Thyroid gland (tissue), 4 donors: ENCODE measurements around the gene MPI. TPM values are rescaled to one million over a fixed set of nuclear protein-coding genes. Genes with fewer than 3 reads are reported as not detected.

Source experiments
- DNase-seq, 2 donors: peaks; one replicate each; pipeline ENCODE4 v3.0.0-alpha.2; 2019
- H3K27ac ChIP-seq, 3 donors: fragments of 200-600 bp; sonication (generic); 1 replicate in 2 of 3; 2 replicates in 1 of 3; pipeline ENCODE4 v1.5.1; 2016 to 2019; ENCODE audit warnings: mild to moderate bottlenecking in 1 of 3, moderate library complexity in 1 of 3
- H3K27me3 ChIP-seq: fragments of 200-600 bp; sonication (generic); one replicate; pipeline ENCODE4 v1.5.1; 2019
- H3K36me3 ChIP-seq, 2 donors: fragments of 200-600 bp; sonication (generic); one replicate each; pipeline ENCODE4 v1.5.1; 2016 to 2019
- H3K4me1 ChIP-seq, 2 donors: fragments of 200-600 bp; sonication (generic); one replicate each; pipeline ENCODE4 v1.5.1; 2017 to 2019
- H3K4me3 ChIP-seq, 3 donors: fragments of 200-600 bp; sonication (generic); replicated peaks in 1 of 3; 1 replicate in 2 of 3; 2 replicates in 1 of 3; pipeline ENCODE4 v1.5.1; 2016; ENCODE audit warnings: mild to moderate bottlenecking in 1 of 3
- H3K9me3 ChIP-seq: fragments of 200-600 bp; sonication (generic); one replicate; pipeline ENCODE4 v1.5.1; 2017
- POLR2A ChIP-seq, 2 donors: fragments of 450-650 bp; IDR thresholded peaks; one replicate each; pipeline ENCODE4 v1.6.1; 2017; ENCODE audit warnings: antibody characterized with exemption in 2 of 2, mild to moderate bottlenecking in 2 of 2, moderate library complexity in 1 of 2
- WGBS, 2 donors: methylation state at CpG; one replicate each; pipeline ENCODE4 v1.1.5; 2017; 5-methylcytosine and 5-hydroxymethylcytosine counted together
- intact Hi-C: fragments of 100-400 bp; cut with DNase I; formaldehyde crosslinking; loops from one replicate; pipeline ENCODE4 v1.15.1; 2023
- microRNA-seq: library from miRNA; unstranded; fragments of <30 nt; microRNA quantifications from one replicate; pipeline ENCODE4, GENCODE V29; 2016
- small RNA-seq: library from RNA; depleted of rRNA; stranded (forward); fragments of <200 nt; gene quantifications from one replicate; pipeline ENCODE3, GENCODE V24; 2016
- total RNA-seq, 4 donors: library from RNA; depleted of rRNA; stranded (reverse); fragments of >200 nt; gene quantifications; one replicate each; pipeline ENCODE4 v1.2.3, GENCODE V29; 2016
- TF ChIP-seq, protein P1 (sequence below), 6 experiments: fragments of 200-600 bp in 3 of 6; fragments of 450-650 bp in 3 of 6; sonication (generic) in 3 of 6; IDR thresholded peaks; one replicate each; pipeline ENCODE4 v1.5.1; 2016 to 2019; ENCODE audit warnings: antibody characterized with exemption in 6 of 6, mild to moderate bottlenecking in 2 of 6, inconsistent platforms in 1 of 6, moderate library complexity in 1 of 6

Gene MPI
- total RNA-seq, 4 donors from 2014 or later = 72.2 to 91.1 (median 88.5) TPM

DNA sequence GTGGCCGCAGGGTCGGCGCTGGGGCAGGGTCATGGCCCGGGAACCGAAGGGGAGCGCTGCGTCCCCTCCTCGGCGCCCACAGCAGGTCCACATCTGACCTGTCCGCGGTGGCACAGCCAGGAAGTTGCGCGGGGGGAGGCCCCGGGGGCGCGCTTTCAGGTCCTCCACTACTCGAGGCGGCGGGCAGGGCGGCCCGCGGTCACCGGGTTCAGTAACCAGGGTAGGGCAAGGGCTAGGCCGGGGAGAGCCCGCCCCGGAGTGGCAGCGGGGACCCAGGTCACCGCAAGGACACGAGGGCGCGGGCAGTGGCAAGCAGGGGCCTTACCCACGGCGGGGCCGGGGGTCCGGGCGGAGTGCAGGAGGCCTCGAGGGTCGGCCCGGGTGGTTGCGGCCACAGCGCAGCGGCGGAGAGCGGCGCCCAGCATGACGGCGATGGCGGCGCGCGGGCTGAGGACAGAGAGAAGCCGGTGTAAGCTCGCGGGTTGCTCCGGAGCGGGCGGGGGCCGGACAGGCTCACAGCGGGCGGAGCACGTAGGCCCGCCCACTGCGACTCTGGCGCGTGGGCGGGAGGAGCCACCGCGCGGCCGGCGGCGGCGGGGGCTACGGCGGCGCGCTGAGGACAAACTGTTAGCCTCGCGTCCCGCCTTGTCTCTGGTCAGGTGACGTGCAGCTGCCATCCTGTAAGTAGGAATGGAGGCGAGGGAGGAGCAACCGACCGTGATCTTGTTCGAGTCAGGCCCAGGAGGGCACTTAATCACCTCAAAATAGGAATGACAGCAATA lies 47.9 kb downstream of the MPI start, which contains the start of gene COX5A:
TSS of gene COX5A (minus strand) at position 484 of the 782 bp plus-strand sequence. CDS start at position 425, 59 bp downstream.
- TF ChIP-seq, protein P1, sequence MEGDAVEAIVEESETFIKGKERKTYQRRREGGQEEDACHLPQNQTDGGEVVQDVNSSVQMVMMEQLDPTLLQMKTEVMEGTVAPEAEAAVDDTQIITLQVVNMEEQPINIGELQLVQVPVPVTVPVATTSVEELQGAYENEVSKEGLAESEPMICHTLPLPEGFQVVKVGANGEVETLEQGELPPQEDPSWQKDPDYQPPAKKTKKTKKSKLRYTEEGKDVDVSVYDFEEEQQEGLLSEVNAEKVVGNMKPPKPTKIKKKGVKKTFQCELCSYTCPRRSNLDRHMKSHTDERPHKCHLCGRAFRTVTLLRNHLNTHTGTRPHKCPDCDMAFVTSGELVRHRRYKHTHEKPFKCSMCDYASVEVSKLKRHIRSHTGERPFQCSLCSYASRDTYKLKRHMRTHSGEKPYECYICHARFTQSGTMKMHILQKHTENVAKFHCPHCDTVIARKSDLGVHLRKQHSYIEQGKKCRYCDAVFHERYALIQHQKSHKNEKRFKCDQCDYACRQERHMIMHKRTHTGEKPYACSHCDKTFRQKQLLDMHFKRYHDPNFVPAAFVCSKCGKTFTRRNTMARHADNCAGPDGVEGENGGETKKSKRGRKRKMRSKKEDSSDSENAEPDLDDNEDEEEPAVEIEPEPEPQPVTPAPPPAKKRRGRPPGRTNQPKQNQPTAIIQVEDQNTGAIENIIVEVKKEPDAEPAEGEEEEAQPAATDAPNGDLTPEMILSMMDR (IDR thresholded peaks at IDR 0.05) = peak in 1 of 6 experiments; percentile 10
- TF ChIP-seq POLR2A (IDR thresholded peaks at IDR 0.05) = peak; percentile 69 to 94
- peaks cover 4 to 24% of the 10 kb centered on the region in 2 donors for H3K4me1 ChIP-seq
- peak within 1 kb of the TSS; percentile 92 to 96 (median 94) for H3K27ac ChIP-seq
- H3K36me3 ChIP-seq = no peaks in the 10 kb centered on the region
- WGBS, 2 donors = 0 to 1% methylated on average over 7 to 50 of the region's 85 CpGs
- DNase-seq = peak; percentile 95 to 96
- peak within 1 kb of the TSS; percentile 82 to 99 (median 98) for H3K4me3 ChIP-seq
- no peaks in the 10 kb centered on the region for H3K9me3 ChIP-seq
- intact Hi-C loops = no loop called here
- no peaks in the 10 kb centered on the region for H3K27me3 ChIP-seq

DNA sequence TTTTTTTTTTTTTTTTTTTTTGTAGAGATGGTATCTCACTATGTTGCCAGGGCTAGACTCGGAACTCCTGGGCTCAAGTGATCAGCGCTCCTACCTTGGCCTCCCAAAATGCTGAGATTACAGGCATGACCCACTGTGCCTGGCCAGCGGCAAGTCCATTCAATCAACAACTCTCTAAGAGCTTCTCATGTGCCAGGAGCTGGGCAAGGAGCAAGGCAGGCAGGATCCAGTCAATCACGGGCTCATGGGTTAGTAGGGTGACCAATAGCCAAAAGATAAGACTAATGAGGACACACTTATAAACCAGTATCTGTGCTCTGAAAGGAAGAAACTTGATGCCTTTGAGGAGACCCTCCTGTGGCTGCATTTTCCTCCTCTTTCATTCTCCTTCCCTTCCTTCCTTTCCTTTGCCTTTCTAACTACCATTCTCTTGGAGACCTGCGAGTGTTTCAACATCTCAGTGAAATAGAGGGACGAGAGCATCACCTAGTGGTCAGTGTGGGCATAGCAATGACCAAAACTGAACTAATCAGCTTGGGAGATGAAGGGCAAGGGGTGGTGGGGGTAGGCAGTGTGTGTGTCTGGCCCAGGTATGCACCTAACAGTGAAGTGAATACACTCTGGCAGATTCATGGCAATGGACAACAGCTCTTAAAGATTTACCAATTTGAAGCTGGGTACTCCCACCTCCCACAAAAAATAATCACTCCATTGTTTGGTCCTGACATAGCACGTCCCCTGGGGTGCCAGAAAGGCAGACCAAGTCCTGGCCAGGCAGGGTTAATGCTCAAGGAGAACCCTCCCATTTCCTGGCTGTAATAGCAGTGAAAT lies 60.5 kb downstream of the MPI start:
- TF ChIP-seq, protein P1 (IDR thresholded peaks at IDR 0.05) = peak; percentile 94 to 100 (median 99)
- no peak for TF ChIP-seq POLR2A (IDR thresholded peaks at IDR 0.05)
- Histone ChIP-seq H3K4me1 (peaks cover 10 to 17% of the 10 kb centered on the region in 2 donors), H3K27me3 (no peaks in the 10 kb centered on the region), H3K9me3 (no peaks in the 10 kb centered on the region), H3K36me3 (no peaks in the 10 kb centered on the region), H3K27ac (no peak overlapping the region), H3K4me3 (no peak overlapping the region)
- 48% methylated on average over 7 of the region's 7 CpGs for WGBS, 2 donors
- DNase-seq = peak; percentile 77 to 80
- intact Hi-C loops = loop anchor here (5.0 to 10.0 kb wide), 2 partner anchors 45 to 178 kb away; partner anchors contain the start of gene FAM219B

DNA sequence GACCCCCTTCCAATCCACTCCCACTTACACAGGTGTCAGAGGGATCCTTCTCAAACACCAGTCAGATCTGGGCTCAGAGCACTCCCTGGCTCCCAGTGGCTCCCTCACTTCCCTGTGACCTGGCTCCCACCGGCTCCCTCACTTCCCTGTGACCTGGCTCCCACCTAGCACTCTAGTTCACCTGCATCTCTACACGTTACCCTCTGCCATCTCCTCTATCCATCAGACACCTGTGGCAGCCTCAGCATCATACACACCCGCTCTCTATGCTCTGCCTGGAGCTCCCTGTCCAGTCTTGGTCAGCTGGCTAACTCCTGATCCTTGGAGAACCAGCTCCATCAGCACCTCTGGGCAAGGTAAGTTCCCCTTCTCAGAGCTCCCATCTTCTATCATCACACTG lies 61.2 kb downstream of the MPI start:
- TF ChIP-seq, protein P1 (IDR thresholded peaks at IDR 0.05) = no peak
- no peak for TF ChIP-seq POLR2A (IDR thresholded peaks at IDR 0.05)
- intact Hi-C loops = loop anchor here (5.0 to 10.0 kb wide), 2 partner anchors 46 to 179 kb away; partner anchors contain the start of gene FAM219B
- Histone ChIP-seq H3K27ac (no peak overlapping the region), H3K4me1 (peaks cover 17 to 24% of the 10 kb centered on the region in 2 donors), H3K36me3 (no peaks in the 10 kb centered on the region), H3K9me3 (no peaks in the 10 kb centered on the region), H3K27me3 (no peaks in the 10 kb centered on the region), H3K4me3 (no peak overlapping the region)
- no peak for DNase-seq
- 65 to 74% methylated on average over 3 of the region's 3 CpGs for WGBS, 2 donors

Small RNAs within 50 kb of the gene (microRNA-seq; reads per million reads assigned to microRNA genes)
- 1.8 reads per million for gene MIR6882

Small RNAs within 50 kb of the gene (small RNA-seq; reads per million reads assigned to genes)
- 0.28 reads per million for gene MIR6882

Other genes with a start within 250 kb of the MPI start
- 10 to 100 TPM; 16.3 to 64.7 (median 25.7) TPM for gene EDC3, start 194.0 kb upstream of the MPI start, total RNA-seq
- under 1 TPM in 2 of 4 donors, not detected in 2; 0.54 to 0.78 TPM for gene CYP1A1, start 164.5 kb upstream of the MPI start, total RNA-seq
- 1 to 10 TPM; 1.3 to 9.9 (median 2.9) TPM for gene CYP1A2, start 141.2 kb upstream of the MPI start, total RNA-seq
- 10 to 100 TPM; 18.2 to 24.3 (median 20.3) TPM for gene CSK, start 108.0 kb upstream of the MPI start, total RNA-seq
- 1 to 10 TPM in 1 of 4 donors, not detected in 3; 3.5 TPM for gene LMAN1L, start 77.2 kb upstream of the MPI start, total RNA-seq
- not detected for gene CPLX3, start 63.4 kb upstream of the MPI start, total RNA-seq
- gene ULK3, start 46.9 kb upstream of the MPI start, total RNA-seq = 10 to 100 TPM; 40.9 to 91.1 (median 74.7) TPM
- 100 to 1,000 TPM in 2 of 4 donors, 10 to 100 TPM in 2; 59.3 to 129 (median 104) TPM for gene SCAMP2, start 16.7 kb upstream of the MPI start, total RNA-seq
- gene FAM219B, start 16.8 kb downstream of the MPI start, total RNA-seq = 100 to 1,000 TPM in 1 of 4 donors, 10 to 100 TPM in 3; 72.1 to 136 (median 88.2) TPM
- 100 to 1,000 TPM; 103 to 235 (median 166) TPM for gene COX5A, start 48.0 kb downstream of the MPI start, total RNA-seq
- gene RPP25, start 66.7 kb downstream of the MPI start, total RNA-seq = 10 to 100 TPM; 14.2 to 23.1 (median 16.4) TPM
- gene SCAMP5, start 105.5 kb downstream of the MPI start, total RNA-seq = 10 to 100 TPM in 2 of 4 donors, 1 to 10 TPM in 2; 7.6 to 16.7 (median 10.1) TPM
- gene PPCDC, start 133.5 kb downstream of the MPI start, total RNA-seq = 10 to 100 TPM in 3 of 4 donors, 1 to 10 TPM in 1; 3.5 to 31.2 (median 20.6) TPM